HG02571 (cell line): Measurements from ENCODE around the gene GLT8D1.
"Not testable (repeated sequence)": the region's sequence is repeated elsewhere in the genome, so short reads cannot be mapped to it uniquely, and the experiment has no call there.

Source experiments
- ATAC-seq: cut with Tn5 transposase; IDR thresholded peaks from one replicate; pipeline ENCODE4 v1.9.1; 2021; ENCODE audit warnings: mild to moderate bottlenecking, moderate library complexity; ENCODE audit not compliant: unreplicated experiment

GLT8D1 gene

GRCh38 chr3:52705688-52706686, at the start of gene GLT8D1, which contains the start of gene SPCS1:
Gene GLT8D1, minus strand, starts transcription at chr3:52705791. Its CDS starts 5,331 bp downstream, at chr3:52700460.
Gene SPCS1, plus strand, starts transcription at chr3:52706106. Its CDS starts 141 bp downstream, at chr3:52706247.
- peak; percentile 76 for ATAC-seq

- ATAC-seq, result no peak
Measured at GRCh38 chr3:52754373-52754772, 48.8 kb upstream of the GLT8D1 start.

GRCh38 chr3:52752045-52752660, 46.6 kb upstream of the GLT8D1 start:
- no peak for ATAC-seq

GRCh38 chr3:52743721-52744120, 38.1 kb upstream of the GLT8D1 start:
- no peak for ATAC-seq

GRCh38 chr3:52743152-52743551, 37.6 kb upstream of the GLT8D1 start:
- ATAC-seq, result no peak

- no peak for ATAC-seq
Measured at GRCh38 chr3:52742418-52743041, 36.9 kb upstream of the GLT8D1 start.

- no peak for ATAC-seq
Measured at GRCh38 chr3:52739730-52740129, 34.1 kb upstream of the GLT8D1 start.

- no peak for ATAC-seq
Measured at GRCh38 chr3:52733256-52733891, 27.8 kb upstream of the GLT8D1 start.

- no peak for ATAC-seq
Measured at GRCh38 chr3:52731590-52731989, 26.0 kb upstream of the GLT8D1 start.

- ATAC-seq, result no peak
Measured at GRCh38 chr3:52730681-52731080, 25.1 kb upstream of the GLT8D1 start.

- not testable (repeated sequence) for ATAC-seq
Measured at GRCh38 chr3:52728753-52729152, 23.2 kb upstream of the GLT8D1 start.

- no peak for ATAC-seq
Measured at GRCh38 chr3:52724511-52724910, 18.9 kb upstream of the GLT8D1 start.

- ATAC-seq, result no peak
Measured at GRCh38 chr3:52723935-52724334, 18.3 kb upstream of the GLT8D1 start.

- no peak for ATAC-seq
Measured at GRCh38 chr3:52722491-52722890, 16.9 kb upstream of the GLT8D1 start.

- no peak for ATAC-seq
Measured at GRCh38 chr3:52721730-52722008, 16.1 kb upstream of the GLT8D1 start.

- no peak for ATAC-seq
Measured at GRCh38 chr3:52721002-52721729, 15.6 kb upstream of the GLT8D1 start.

GRCh38 chr3:52719618-52720017, 14.0 kb upstream of the GLT8D1 start:
- ATAC-seq, result no peak

- no peak for ATAC-seq
Measured at GRCh38 chr3:52715714-52716305, 10.2 kb upstream of the GLT8D1 start.

- ATAC-seq, result no peak
Measured at GRCh38 chr3:52714335-52715302, 9.0 kb upstream of the GLT8D1 start.
